PFSK-1 (cell line): ENCODE results near the gene AK2.

ENCODE experiments used
- FOXP2 ChIP-seq: optimal IDR thresholded peaks from 2 replicates; pipeline ENCODE3; 2011; ENCODE audit warnings: borderline replicate concordance, control low read depth, inconsistent platforms; ENCODE audit not compliant: insufficient read depth; ENCODE audit errors: extremely low read length, extremely low read depth
- POLR2AphosphoS5 ChIP-seq: IDR thresholded peaks from 2 replicates; pipeline ENCODE4 v1.6.1; 2012; ENCODE audit warnings: low read depth, mild to moderate bottlenecking, control low read depth, low read length, moderate library complexity
- SIN3A ChIP-seq: IDR thresholded peaks from 2 replicates; pipeline ENCODE4 v1.6.1; 2012; ENCODE audit warnings: mild to moderate bottlenecking, low read length, moderate library complexity, borderline replicate concordance; ENCODE audit not compliant: insufficient read depth
- TAF1 ChIP-seq: IDR thresholded peaks from 2 replicates; pipeline ENCODE4 v1.6.1; 2012; ENCODE audit warnings: low read length, control low read depth, borderline replicate concordance; ENCODE audit not compliant: insufficient read depth
- TF ChIP-seq, protein P1 (sequence below), 2 experiments: IDR thresholded peaks; 2 replicates each; pipeline versions ENCODE4 v1.6.1 to v1.8.0; 2011 to 2012; ENCODE audit warnings: low read depth in 2 of 2, low read length in 2 of 2, control low read depth in 1 of 2, inconsistent platforms in 1 of 2, mild to moderate bottlenecking in 1 of 2, moderate library complexity in 1 of 2; ENCODE audit not compliant: insufficient read depth in 1 of 2

Gene AK2

DNA sequence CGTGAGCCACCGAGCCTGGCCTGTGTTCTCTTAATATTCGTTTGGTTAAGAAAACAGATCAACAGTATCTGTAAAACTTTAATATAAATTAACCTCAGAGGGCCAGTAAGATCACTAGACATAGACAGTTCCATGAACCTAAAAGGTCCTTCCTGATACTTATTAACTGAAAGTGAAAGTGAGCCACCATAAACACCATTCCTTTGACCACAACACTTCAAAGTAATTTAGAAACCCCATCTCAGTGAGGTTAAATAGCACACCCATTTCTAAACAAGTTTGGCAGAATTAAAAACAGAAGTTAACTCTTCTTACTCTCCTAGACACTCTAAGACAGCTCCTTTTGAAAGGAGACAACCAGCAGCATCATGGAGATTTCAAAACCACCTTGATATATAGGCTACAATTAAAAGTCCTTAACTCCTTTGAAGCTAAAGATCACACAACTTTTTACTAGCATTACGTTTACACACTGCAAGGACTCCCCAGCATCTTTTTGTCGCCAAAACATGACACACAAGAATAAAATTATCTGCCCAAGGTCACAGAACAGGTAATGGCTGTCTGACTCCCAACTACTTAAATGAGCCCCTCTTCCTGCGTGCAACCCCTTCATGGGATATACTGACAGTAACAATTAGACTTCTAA lies 74.3 kb downstream of the AK2 start:
- TF ChIP-seq TAF1 (no peak), POLR2AphosphoS5 (no peak), FOXP2 (no peak), SIN3A (no peak)
- TF ChIP-seq, protein P1, sequence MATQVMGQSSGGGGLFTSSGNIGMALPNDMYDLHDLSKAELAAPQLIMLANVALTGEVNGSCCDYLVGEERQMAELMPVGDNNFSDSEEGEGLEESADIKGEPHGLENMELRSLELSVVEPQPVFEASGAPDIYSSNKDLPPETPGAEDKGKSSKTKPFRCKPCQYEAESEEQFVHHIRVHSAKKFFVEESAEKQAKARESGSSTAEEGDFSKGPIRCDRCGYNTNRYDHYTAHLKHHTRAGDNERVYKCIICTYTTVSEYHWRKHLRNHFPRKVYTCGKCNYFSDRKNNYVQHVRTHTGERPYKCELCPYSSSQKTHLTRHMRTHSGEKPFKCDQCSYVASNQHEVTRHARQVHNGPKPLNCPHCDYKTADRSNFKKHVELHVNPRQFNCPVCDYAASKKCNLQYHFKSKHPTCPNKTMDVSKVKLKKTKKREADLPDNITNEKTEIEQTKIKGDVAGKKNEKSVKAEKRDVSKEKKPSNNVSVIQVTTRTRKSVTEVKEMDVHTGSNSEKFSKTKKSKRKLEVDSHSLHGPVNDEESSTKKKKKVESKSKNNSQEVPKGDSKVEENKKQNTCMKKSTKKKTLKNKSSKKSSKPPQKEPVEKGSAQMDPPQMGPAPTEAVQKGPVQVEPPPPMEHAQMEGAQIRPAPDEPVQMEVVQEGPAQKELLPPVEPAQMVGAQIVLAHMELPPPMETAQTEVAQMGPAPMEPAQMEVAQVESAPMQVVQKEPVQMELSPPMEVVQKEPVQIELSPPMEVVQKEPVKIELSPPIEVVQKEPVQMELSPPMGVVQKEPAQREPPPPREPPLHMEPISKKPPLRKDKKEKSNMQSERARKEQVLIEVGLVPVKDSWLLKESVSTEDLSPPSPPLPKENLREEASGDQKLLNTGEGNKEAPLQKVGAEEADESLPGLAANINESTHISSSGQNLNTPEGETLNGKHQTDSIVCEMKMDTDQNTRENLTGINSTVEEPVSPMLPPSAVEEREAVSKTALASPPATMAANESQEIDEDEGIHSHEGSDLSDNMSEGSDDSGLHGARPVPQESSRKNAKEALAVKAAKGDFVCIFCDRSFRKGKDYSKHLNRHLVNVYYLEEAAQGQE (IDR thresholded peaks at IDR 0.05; ENCODE audit: insufficient read depth in 1 of 2, low read depth in 2 of 2, low read length in 2 of 2) = no peak

DNA sequence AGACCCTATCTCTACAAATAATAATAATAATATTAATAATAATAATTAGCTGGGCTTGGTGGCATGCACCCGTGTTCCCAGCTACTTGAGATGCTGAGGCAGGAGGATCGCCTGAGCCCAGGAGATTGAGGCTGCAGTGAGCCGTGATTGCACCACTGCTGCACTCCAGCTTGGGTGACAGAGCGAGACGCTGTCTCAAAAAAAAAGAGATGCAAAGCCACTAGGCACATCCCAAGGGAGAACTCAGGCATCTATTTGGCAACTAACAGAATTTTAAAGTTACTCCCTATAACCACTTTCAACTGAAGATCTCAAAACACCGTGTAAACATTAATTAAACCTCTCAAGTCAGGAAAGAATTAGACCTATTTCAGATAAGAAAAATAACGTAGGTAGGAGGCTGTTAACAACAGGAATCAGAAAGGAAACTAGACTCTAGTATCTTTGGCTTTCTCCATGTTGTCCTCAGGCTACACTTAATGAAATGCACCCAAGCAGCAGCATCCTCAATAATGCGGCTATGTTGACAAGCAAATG lies 75.8 kb downstream of the AK2 start:
- no peak for TF ChIP-seq TAF1
- no peak for TF ChIP-seq SIN3A
- TF ChIP-seq, protein P1 (IDR thresholded peaks at IDR 0.05; ENCODE audit: insufficient read depth in 1 of 2, low read depth in 2 of 2, low read length in 2 of 2) = no peak
- TF ChIP-seq FOXP2 = no peak
- TF ChIP-seq POLR2AphosphoS5 = no peak

DNA sequence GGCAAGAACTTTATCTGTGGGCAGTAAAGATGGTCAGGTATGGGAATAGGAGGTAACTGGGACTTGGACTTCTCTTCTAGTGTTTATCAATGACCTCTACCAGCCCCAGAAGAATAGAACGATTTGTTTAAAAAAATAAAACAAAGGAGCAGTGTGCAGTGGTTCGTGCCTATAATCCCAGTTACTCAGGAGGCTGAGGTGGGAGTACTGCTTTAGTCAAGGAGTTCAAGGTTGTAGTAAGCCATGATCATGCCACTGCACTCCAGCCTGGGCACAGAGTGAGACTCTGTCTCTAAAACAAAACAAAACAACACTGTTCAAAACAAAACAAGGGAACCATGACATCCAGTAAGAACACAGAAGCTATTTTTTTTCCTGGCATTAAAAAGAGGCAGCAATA lies 76.3 kb downstream of the AK2 start:
- TF ChIP-seq, protein P1 (IDR thresholded peaks at IDR 0.05; ENCODE audit: insufficient read depth in 1 of 2, low read depth in 2 of 2, low read length in 2 of 2) = no peak
- TF ChIP-seq POLR2AphosphoS5 (no peak), TAF1 (no peak), SIN3A (no peak), FOXP2 (no peak)

DNA sequence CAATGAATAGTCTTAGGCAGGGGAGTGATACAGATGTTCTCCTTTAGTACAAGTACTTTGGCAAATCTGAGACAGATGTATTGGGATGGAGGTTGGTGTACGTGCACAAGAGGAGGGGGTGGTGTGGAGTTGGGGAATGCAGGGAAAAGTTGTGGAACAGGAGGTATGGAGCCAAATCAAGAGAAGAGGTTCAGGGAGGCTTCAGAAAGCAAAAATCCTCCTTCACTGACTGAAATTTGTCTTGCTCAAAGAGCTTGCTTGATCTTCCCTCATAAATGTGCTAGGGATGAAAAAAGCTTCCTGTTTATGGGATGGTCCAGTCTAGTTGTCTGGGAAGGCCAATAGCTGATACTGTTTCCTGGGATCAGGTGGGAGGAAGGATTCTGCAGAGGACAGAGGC lies 77.9 kb downstream of the AK2 start:
- TF ChIP-seq FOXP2 (no peak), TAF1 (no peak), SIN3A (no peak), POLR2AphosphoS5 (no peak)
- TF ChIP-seq, protein P1 (IDR thresholded peaks at IDR 0.05; ENCODE audit: insufficient read depth in 1 of 2, low read depth in 2 of 2, low read length in 2 of 2) = no peak
